Right lobe of liver (tissue), 6 donors: Measurements from ENCODE around the gene FKRP. TPM values are rescaled to one million over a fixed set of nuclear protein-coding genes. Genes with fewer than 3 reads are reported as not detected.
A peak's percentile ranks its signal among the peaks of the same experiment; 100 is the strongest.

ENCODE experiments used
- ATAC-seq, 4 donors: fragments of 200-7000 bp; cut with Tn5 transposase; one replicate each; pipeline ENCODE4 v1.9.1; 2020; ENCODE audit warnings: mild to moderate bottlenecking in 4 of 4, moderate library complexity in 4 of 4
- DNase-seq, 3 donors: peaks; one replicate each; pipeline ENCODE4 v3.0.0-alpha.2; 2020
- H3K27ac ChIP-seq, 3 donors: fragments of 200-600 bp; one replicate each; pipeline ENCODE4 v1.8.0; 2022
- H3K27me3 ChIP-seq, 2 donors: fragments of 200-600 bp; one replicate each; pipeline ENCODE4 v1.8.0; 2022
- H3K36me3 ChIP-seq, 4 donors: fragments of 200-600 bp; sonication (generic) in 1 of 4; one replicate each; pipeline versions ENCODE4 v1.5.1 to v1.8.0; 2017 to 2022; ENCODE audit warnings: control low read depth in 1 of 4
- H3K4me1 ChIP-seq, 4 donors: fragments of 200-600 bp; sonication (generic) in 1 of 4; one replicate each; pipeline versions ENCODE4 v1.5.1 to v1.8.0; 2017 to 2022; ENCODE audit warnings: control low read depth in 1 of 4
- H3K4me3 ChIP-seq, 3 donors: fragments of 200-600 bp; one replicate each; pipeline ENCODE4 v1.8.0; 2022
- H3K9me3 ChIP-seq, 4 donors: fragments of 200-600 bp; sonication (generic) in 1 of 4; one replicate each; pipeline versions ENCODE4 v1.5.1 to v1.8.0; 2017 to 2022; ENCODE audit warnings: control low read depth in 1 of 4
- POLR2A ChIP-seq: fragments of 450-650 bp; IDR thresholded peaks from one replicate; pipeline ENCODE4 v1.6.1; 2017; ENCODE audit warnings: antibody characterized with exemption, mild to moderate bottlenecking
- WGBS: methylation state at CpG from one replicate; pipeline ENCODE4 v1.1.6; 2018; ENCODE audit warnings: low coverage, low lambda C conversion rate; ENCODE audit not compliant: insufficient coverage; ENCODE audit errors: missing lambda C conversion rate; 5-methylcytosine and 5-hydroxymethylcytosine counted together
- intact Hi-C, 2 donors: fragments of 100-400 bp; cut with DNase I; formaldehyde crosslinking; loops; one replicate each; pipeline versions ENCODE4 v1.11.2 to v1.14.1; 2022
- total RNA-seq, 6 experiments: library from RNA; depleted of rRNA in 2 of 6; stranded (reverse); fragments of >200 nt in 2 of 6; fragmentation: NEBNext Ultra II Directional in 3 of 6; extraction: Animal tissue kit (Norgen Biotek cat#: 25700) in 3 of 6; gene quantifications; one replicate each; pipeline versions ENCODE4 v1.1.0 to v1.2.4, GENCODE V29; 2016 to 2023
- TF ChIP-seq, protein P1 (sequence below), 4 donors: fragments of 200-600 bp in 3 of 4; fragments of 450-650 bp in 1 of 4; IDR thresholded peaks; one replicate each; pipeline versions ENCODE4 v1.5.1 to v1.8.0; 2016 to 2022; ENCODE audit warnings: antibody characterized with exemption in 4 of 4, mild to moderate bottlenecking in 2 of 4
- donor health status: DM: no; HTN: yes; CAD: no.
- donor health status: DM: no; HTN: no; CAD: no.
- donor health status: DM: no; HTN: no; CAD: no.
- donor health status: DM: no; HTN: yes; CAD: no.
- donor health status: DM: no; HTN: yes; CAD: no.

Gene FKRP
- total RNA-seq, 6 experiments from 2014 or later = 5.8 to 9.5 (median 7.4) TPM

DNA sequence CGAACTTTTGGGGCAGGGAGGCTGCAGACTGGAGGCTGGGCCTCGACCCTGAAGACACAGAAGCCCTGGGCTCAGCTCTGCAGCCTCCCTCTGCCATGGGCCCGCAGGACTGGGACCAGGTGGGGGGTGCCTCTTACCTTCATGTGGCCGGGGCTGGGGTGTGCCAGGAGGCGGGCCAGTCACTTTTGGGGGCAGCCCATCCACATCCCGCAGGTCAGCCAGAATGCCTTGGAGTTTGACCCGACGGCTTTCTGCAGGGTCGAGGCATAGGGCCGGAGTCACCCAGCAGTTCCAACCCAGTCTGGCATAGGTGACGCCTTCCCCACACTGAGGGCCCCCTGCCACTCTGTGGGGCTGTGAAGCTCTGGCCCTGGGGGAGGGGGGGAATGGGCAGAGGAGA, 18.1 kb upstream of the FKRP start:
- peaks cover 0 to 74% (median 31%) of the 10 kb centered on the region in 4 donors for H3K36me3 ChIP-seq
- peak overlapping the region in 1 of 3 donors; percentile 29 for H3K27ac ChIP-seq

GRCh38 chr19:46728208-46728607, 17.6 kb upstream of the FKRP start:
- no peaks in the 10 kb centered on the region for H3K27me3 ChIP-seq
- peak in 2 of 3 donors; percentile 68 to 70 for DNase-seq
- H3K27ac ChIP-seq = peak overlapping the region in 2 of 3 donors; percentile 29 to 47
- intact Hi-C loops = no loop called here
- H3K36me3 ChIP-seq = peaks cover 0 to 74% (median 30%) of the 10 kb centered on the region in 4 donors
- no peaks in the 10 kb centered on the region for H3K9me3 ChIP-seq
- 60% methylated on average over 1 of the region's 14 CpGs for WGBS
- peak; percentile 55 to 64 (median 59) for ATAC-seq
- TF ChIP-seq POLR2A = no peak
- TF ChIP-seq, protein P1, sequence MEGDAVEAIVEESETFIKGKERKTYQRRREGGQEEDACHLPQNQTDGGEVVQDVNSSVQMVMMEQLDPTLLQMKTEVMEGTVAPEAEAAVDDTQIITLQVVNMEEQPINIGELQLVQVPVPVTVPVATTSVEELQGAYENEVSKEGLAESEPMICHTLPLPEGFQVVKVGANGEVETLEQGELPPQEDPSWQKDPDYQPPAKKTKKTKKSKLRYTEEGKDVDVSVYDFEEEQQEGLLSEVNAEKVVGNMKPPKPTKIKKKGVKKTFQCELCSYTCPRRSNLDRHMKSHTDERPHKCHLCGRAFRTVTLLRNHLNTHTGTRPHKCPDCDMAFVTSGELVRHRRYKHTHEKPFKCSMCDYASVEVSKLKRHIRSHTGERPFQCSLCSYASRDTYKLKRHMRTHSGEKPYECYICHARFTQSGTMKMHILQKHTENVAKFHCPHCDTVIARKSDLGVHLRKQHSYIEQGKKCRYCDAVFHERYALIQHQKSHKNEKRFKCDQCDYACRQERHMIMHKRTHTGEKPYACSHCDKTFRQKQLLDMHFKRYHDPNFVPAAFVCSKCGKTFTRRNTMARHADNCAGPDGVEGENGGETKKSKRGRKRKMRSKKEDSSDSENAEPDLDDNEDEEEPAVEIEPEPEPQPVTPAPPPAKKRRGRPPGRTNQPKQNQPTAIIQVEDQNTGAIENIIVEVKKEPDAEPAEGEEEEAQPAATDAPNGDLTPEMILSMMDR (IDR thresholded peaks at IDR 0.05) = no peak
- H3K4me1 ChIP-seq = peaks cover 0 to 3% (median 0%) of the 10 kb centered on the region in 4 donors
- H3K4me3 ChIP-seq = no peak overlapping the region

More for the DNA sequence above, 18.1 kb upstream of the FKRP start:
- intact Hi-C loops = no loop called here
- 90% methylated on average over 2 of the region's 11 CpGs for WGBS
- ATAC-seq = no peak
- DNase-seq = no peak
- H3K27me3 ChIP-seq = no peaks in the 10 kb centered on the region
- no peak overlapping the region for H3K4me3 ChIP-seq
- H3K9me3 ChIP-seq = no peaks in the 10 kb centered on the region
- H3K4me1 ChIP-seq = peaks cover 0 to 3% (median 0%) of the 10 kb centered on the region in 4 donors
- TF ChIP-seq POLR2A = no peak
- TF ChIP-seq, protein P1 (IDR thresholded peaks at IDR 0.05) = no peak

GRCh38 chr19:46728693-46729339, 17.0 kb upstream of the FKRP start:
- intact Hi-C loops = no loop called here
- peaks cover 0 to 73% (median 27%) of the 10 kb centered on the region in 4 donors for H3K36me3 ChIP-seq
- peak; percentile 76 to 83 (median 82) for DNase-seq
- TF ChIP-seq POLR2A = no peak
- TF ChIP-seq, protein P1 (IDR thresholded peaks at IDR 0.05) = peak; percentile 83 to 93 (median 92)
- peak overlapping the region in 1 of 3 donors; percentile 47 for H3K27ac ChIP-seq
- no peaks in the 10 kb centered on the region for H3K27me3 ChIP-seq
- peaks cover 0 to 5% (median 1%) of the 10 kb centered on the region in 4 donors for H3K4me1 ChIP-seq
- ATAC-seq = peak; percentile 65 to 75 (median 68)
- H3K4me3 ChIP-seq = no peak overlapping the region
- no peaks in the 10 kb centered on the region for H3K9me3 ChIP-seq
- WGBS = 25% methylated on average over 9 of the region's 20 CpGs

GRCh38 chr19:46729696-46730095, 16.2 kb upstream of the FKRP start:
- DNase-seq (no peak), ATAC-seq (no peak)
- Histone ChIP-seq H3K36me3 (peaks cover 0 to 67% (median 25%) of the 10 kb centered on the region in 4 donors), H3K9me3 (no peaks in the 10 kb centered on the region), H3K27me3 (no peaks in the 10 kb centered on the region), H3K4me1 (peaks cover 0 to 13% (median 3%) of the 10 kb centered on the region in 4 donors), H3K27ac (no peak overlapping the region), H3K4me3 (no peak overlapping the region)
- WGBS = 77% methylated on average over 3 of the region's 7 CpGs
- intact Hi-C loops = no loop called here
- TF ChIP-seq POLR2A = no peak
- TF ChIP-seq, protein P1 (IDR thresholded peaks at IDR 0.05) = no peak
